Neuronal stem cell (in vitro differentiated cells): ENCODE results near the gene TRIM6.
"Not testable (repeated sequence)": the region's sequence is repeated elsewhere in the genome, so short reads cannot be mapped to it uniquely, and the experiment has no call there.

Source experiments
- DNase-seq: peaks from one replicate; pipeline ENCODE4 v3.0.0-alpha.2; 2013; ENCODE audit warnings: low spot score
- H2AFZ ChIP-seq: one replicate; pipeline ENCODE4 v1.6.1; 2013; ENCODE audit warnings: mild to moderate bottlenecking, low read length, inconsistent platforms
- H2AK5ac ChIP-seq: 2 replicates; pipeline ENCODE4 v1.6.1; 2013; ENCODE audit warnings: low read depth, mild to moderate bottlenecking, inconsistent platforms, low read length, moderate library complexity, mixed read lengths
- H2BK120ac ChIP-seq: 2 replicates; pipeline ENCODE4 v1.6.1; 2013; ENCODE audit warnings: low read depth, mild to moderate bottlenecking, inconsistent platforms, low read length, moderate library complexity, mixed read lengths
- H2BK12ac ChIP-seq: one replicate; pipeline ENCODE4 v1.6.1; 2013; ENCODE audit warnings: low read length, inconsistent platforms
- H2BK15ac ChIP-seq: 2 replicates; pipeline ENCODE4 v1.6.1; 2013; ENCODE audit warnings: mild to moderate bottlenecking, low read length, inconsistent platforms, mixed read lengths
- H2BK5ac ChIP-seq: one replicate; pipeline ENCODE4 v1.6.1; 2013; ENCODE audit warnings: inconsistent platforms, mild to moderate bottlenecking, low read length, moderate library complexity
- H3K14ac ChIP-seq: one replicate; pipeline ENCODE4 v1.6.1; 2013; ENCODE audit warnings: low read length, inconsistent platforms
- H3K18ac ChIP-seq: 2 replicates; pipeline ENCODE4 v1.6.1; 2013; ENCODE audit warnings: low read length, inconsistent platforms
- H3K23ac ChIP-seq: 2 replicates; pipeline ENCODE4 v1.6.1; 2013; ENCODE audit warnings: low read depth, mild to moderate bottlenecking, mixed read lengths, low read length, inconsistent platforms; ENCODE audit not compliant: poor library complexity
- H3K27ac ChIP-seq: replicated peaks from 3 replicates; pipeline ENCODE4 v1.5.1; 2013; ENCODE audit warnings: low read length, inconsistent platforms
- H3K27me3 ChIP-seq, 3 experiments: 2 replicates each; pipeline ENCODE4 v1.6.1; 2013; ENCODE audit warnings: low read length in 3 of 3, mild to moderate bottlenecking in 2 of 3, inconsistent platforms in 1 of 3, low read depth in 1 of 3, mixed read lengths in 1 of 3, moderate library complexity in 1 of 3; ENCODE audit not compliant: control insufficient read depth in 3 of 3, insufficient read depth in 3 of 3
- H3K36me3 ChIP-seq, 2 donors: replicated peaks in 1 of 2; 2 replicates each; pipeline ENCODE4 v1.6.1; 2013; ENCODE audit warnings: low read length in 2 of 2; ENCODE audit not compliant: control insufficient read depth in 2 of 2, insufficient read depth in 2 of 2
- H3K4ac ChIP-seq: 2 replicates; pipeline ENCODE4 v1.6.1; 2013; ENCODE audit warnings: inconsistent platforms, mild to moderate bottlenecking, low read length, moderate library complexity
- H3K4me1 ChIP-seq, 2 donors: 1 replicate in 1 of 2; 2 replicates in 1 of 2; pipeline ENCODE4 v1.6.1; 2013; ENCODE audit warnings: low read length in 2 of 2, low read depth in 1 of 2; ENCODE audit not compliant: control insufficient read depth in 2 of 2, insufficient read depth in 1 of 2
- H3K4me2 ChIP-seq: one replicate; pipeline ENCODE4 v1.6.1; 2013; ENCODE audit warnings: mild to moderate bottlenecking, low read length, inconsistent platforms; ENCODE audit not compliant: insufficient read depth, poor library complexity, severe bottlenecking
- H3K4me3 ChIP-seq, 2 donors: 2 replicates each; pipeline ENCODE4 v1.5.1; 2013; ENCODE audit warnings: low read length in 2 of 2, mild to moderate bottlenecking in 2 of 2, inconsistent platforms in 1 of 2, moderate library complexity in 1 of 2
- H3K79me1 ChIP-seq: one replicate; pipeline ENCODE4 v1.6.1; 2013; ENCODE audit warnings: low read depth, mild to moderate bottlenecking, inconsistent platforms, low read length, moderate library complexity
- H3K9ac ChIP-seq: one replicate; pipeline ENCODE4 v1.6.1; 2013; ENCODE audit warnings: mild to moderate bottlenecking, low read depth, low read length, inconsistent platforms; ENCODE audit not compliant: poor library complexity
- H3K9me3 ChIP-seq, 2 donors: replicated peaks in 1 of 2; 2 replicates each; pipeline versions ENCODE3 to v1.6.1; 2013; ENCODE audit warnings: low read length in 2 of 2, mild to moderate bottlenecking in 2 of 2, inconsistent platforms in 1 of 2, low read depth in 1 of 2, mixed read lengths in 1 of 2, moderate library complexity in 1 of 2; ENCODE audit not compliant: control insufficient read depth in 2 of 2, insufficient read depth in 1 of 2
- H4K8ac ChIP-seq: one replicate; pipeline ENCODE4 v1.6.1; 2013; ENCODE audit warnings: low read depth, mild to moderate bottlenecking, inconsistent platforms, low read length, moderate library complexity
- H4K91ac ChIP-seq: one replicate; pipeline ENCODE4 v1.6.1; 2013; ENCODE audit warnings: low read length, low read depth, mild to moderate bottlenecking, inconsistent platforms; ENCODE audit not compliant: poor library complexity
- WGBS, 2 donors: extraction: QIAGEN DNeasy Blood & Tissue Kit; methylation state at CpG; one replicate each; pipeline ENCODE4 v1.1.7; 2013; ENCODE audit warnings: missing lambda C conversion rate in 2 of 2, mixed read lengths in 1 of 2; ENCODE audit not compliant: insufficient read length in 2 of 2, insufficient replicate concordance in 1 of 2; ENCODE audit errors: extremely low coverage in 2 of 2; 5-methylcytosine and 5-hydroxymethylcytosine counted together

Gene TRIM6

DNA sequence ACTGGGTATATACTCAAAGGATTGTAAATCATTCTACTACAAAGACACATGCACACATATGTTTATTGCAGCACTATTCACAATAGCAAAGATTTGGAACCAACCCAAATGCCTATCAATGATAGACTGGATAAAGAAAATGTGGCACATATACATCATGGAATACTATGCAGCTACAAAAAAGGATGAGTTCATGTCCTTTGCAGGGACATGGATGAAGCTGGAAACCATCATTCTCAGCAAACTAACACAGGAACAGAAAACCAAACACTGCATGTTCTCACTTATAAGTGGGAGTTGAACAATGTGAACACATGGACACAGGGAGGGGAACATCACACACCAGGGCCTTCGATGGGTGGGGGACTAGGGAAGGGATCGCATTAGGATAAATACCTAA, 60.5 kb downstream of the TRIM6 start:
- not testable (repeated sequence) for DNase-seq, H4K8ac ChIP-seq, H3K27ac ChIP-seq, H2BK120ac ChIP-seq, H2BK15ac ChIP-seq, H3K14ac ChIP-seq, H3K36me3 ChIP-seq, H3K79me1 ChIP-seq, H2BK12ac ChIP-seq, H3K4ac ChIP-seq, H3K27me3 ChIP-seq, H3K4me2 ChIP-seq, H2AK5ac ChIP-seq, H3K18ac ChIP-seq, H3K9ac ChIP-seq, H4K91ac ChIP-seq, H3K23ac ChIP-seq, H2AFZ ChIP-seq, H3K4me1 ChIP-seq, H3K4me3 ChIP-seq, H3K9me3 ChIP-seq, H2BK5ac ChIP-seq
- no CpG with 5 or more reads among the region's 2 CpGs for WGBS, 2 donors

DNA sequence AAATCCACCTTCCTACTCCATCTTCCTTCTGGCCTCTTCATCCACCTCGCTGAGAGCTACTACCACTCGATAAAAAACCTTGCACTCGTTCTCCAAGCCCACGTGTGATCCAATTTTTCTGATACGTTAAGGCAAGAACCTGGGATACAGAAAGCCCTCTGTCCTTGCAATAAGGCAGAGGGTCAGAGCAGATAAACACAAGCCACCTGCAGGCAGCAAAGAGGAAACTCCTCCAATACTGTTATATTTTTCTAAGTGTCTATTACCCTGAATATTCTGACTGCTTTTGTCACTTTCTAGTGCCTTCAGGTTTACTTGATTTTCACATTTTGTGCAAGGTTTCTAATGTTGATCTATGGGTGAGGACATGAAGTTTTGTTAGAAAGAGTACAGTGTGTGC, 61.9 kb downstream of the TRIM6 start:
- Histone ChIP-seq H3K27me3 (no peaks in the 10 kb centered on the region), H2AK5ac (no peak overlapping the region), H3K4me1 (no peaks in the 10 kb centered on the region), H4K8ac (no peak overlapping the region), H2BK12ac (no peak overlapping the region), H3K23ac (no peak overlapping the region), H2AFZ (no peak overlapping the region), H3K9ac (no peak overlapping the region), H3K36me3 (peaks cover 0 to 16% of the 10 kb centered on the region in 2 donors), H3K4ac (no peak overlapping the region), H3K4me2 (no peak overlapping the region), H3K14ac (no peak overlapping the region), H3K18ac (no peak overlapping the region), H3K4me3 (no peak overlapping the region), H4K91ac (no peak overlapping the region), H2BK15ac (no peak overlapping the region), H2BK120ac (no peak overlapping the region), H3K9me3 (peaks cover 0 to 2% of the 10 kb centered on the region in 2 donors), H2BK5ac (no peak overlapping the region), H3K27ac (no peak overlapping the region), H3K79me1 (no peaks in the 10 kb centered on the region)
- WGBS, 2 donors: no CpG with 5 or more reads among the region's 5 CpGs
- DNase-seq: no peak
